Neural cell (in vitro differentiated cells): ENCODE measurements around the gene MYCBP.

Experiments
- SMC3 ChIP-seq: fragments of 450-650 bp; conservative IDR thresholded peaks from 2 replicates; pipeline ENCODE4 v1.6.1; 2014; ENCODE audit warnings: antibody characterized with exemption, mild to moderate bottlenecking, moderate library complexity; ENCODE audit not compliant: poor library complexity
- TF ChIP-seq, protein P1 (sequence below): fragments of 450-650 bp; IDR thresholded peaks from 2 replicates; pipeline ENCODE4 v1.5.1; 2014; ENCODE audit warnings: antibody characterized with exemption, mild to moderate bottlenecking, moderate library complexity; ENCODE audit not compliant: poor library complexity, severe bottlenecking

- TF ChIP-seq, protein P1, sequence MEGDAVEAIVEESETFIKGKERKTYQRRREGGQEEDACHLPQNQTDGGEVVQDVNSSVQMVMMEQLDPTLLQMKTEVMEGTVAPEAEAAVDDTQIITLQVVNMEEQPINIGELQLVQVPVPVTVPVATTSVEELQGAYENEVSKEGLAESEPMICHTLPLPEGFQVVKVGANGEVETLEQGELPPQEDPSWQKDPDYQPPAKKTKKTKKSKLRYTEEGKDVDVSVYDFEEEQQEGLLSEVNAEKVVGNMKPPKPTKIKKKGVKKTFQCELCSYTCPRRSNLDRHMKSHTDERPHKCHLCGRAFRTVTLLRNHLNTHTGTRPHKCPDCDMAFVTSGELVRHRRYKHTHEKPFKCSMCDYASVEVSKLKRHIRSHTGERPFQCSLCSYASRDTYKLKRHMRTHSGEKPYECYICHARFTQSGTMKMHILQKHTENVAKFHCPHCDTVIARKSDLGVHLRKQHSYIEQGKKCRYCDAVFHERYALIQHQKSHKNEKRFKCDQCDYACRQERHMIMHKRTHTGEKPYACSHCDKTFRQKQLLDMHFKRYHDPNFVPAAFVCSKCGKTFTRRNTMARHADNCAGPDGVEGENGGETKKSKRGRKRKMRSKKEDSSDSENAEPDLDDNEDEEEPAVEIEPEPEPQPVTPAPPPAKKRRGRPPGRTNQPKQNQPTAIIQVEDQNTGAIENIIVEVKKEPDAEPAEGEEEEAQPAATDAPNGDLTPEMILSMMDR = no peak
- no peak for TF ChIP-seq SMC3
Observed at GRCh38 chr1:38872401-38873026, 634 bp downstream of the MYCBP start.
